ENCODE measurements around the gene CNTNAP2. TPM values are rescaled to one million over a fixed set of nuclear protein-coding genes. Genes with fewer than 3 reads are reported as not detected.

Gene CNTNAP2
- total and polyA plus RNA-seq, 2 experiments from 2014 or later = not detected

DNA sequence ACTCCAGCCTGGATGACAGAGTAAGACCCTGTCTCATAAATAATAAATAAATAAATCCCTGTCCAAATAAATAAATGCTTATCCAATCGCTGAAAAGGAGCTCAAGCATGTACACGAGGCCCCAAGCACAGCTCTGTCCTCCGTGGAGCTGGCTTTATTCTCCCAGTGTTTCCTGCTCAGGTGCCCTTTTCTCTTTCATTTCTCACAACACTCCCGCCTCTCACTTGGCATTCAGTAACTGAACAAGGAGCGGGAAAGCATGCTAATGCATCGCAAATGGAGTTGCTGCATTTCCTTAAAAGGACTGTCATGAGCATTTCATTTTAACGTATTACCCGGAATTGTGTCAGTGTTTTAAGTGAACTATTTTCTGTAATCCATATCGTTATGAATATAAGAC lies 2263.1 kb downstream of the CNTNAP2 start:
- no peaks in the 10 kb centered on the region for H4K20me1 ChIP-seq (ENCODE audit: insufficient read depth)
- DNase-seq = no peak
- H3F3A ChIP-seq (ENCODE audit: insufficient read depth) = no peaks in the 10 kb centered on the region
- no peaks in the 10 kb centered on the region for H3K4me1 ChIP-seq (ENCODE audit: insufficient read depth)
- WGBS, 2 experiments (ENCODE audit: low coverage in 1 of 2, low lambda C conversion rate in 2 of 2, missing lambda C conversion rate in 2 of 2) = 38 to 42% methylated on average over 9 of the region's 9 CpGs
- H3K36me3 ChIP-seq (ENCODE audit: low read depth) = no peaks in the 10 kb centered on the region
- H3K9me3 ChIP-seq (ENCODE audit: low read depth) = no peaks in the 10 kb centered on the region
- H3K79me2 ChIP-seq (ENCODE audit: insufficient read depth) = no peaks in the 10 kb centered on the region
- H3K27me3 ChIP-seq (replicated peaks; ENCODE audit: insufficient read depth) = no peaks in the 10 kb centered on the region
- no peak overlapping the region for H3K4me3 ChIP-seq
- no peak overlapping the region for H2AFZ ChIP-seq
- TF ChIP-seq EZH2phosphoT487 (IDR thresholded peaks at IDR 0.05; ENCODE audit: insufficient read depth, low read depth) = no peak
- no peak for TF ChIP-seq EZH2 (IDR thresholded peaks at IDR 0.05; ENCODE audit: insufficient read depth, poor library complexity, severe bottlenecking)
- H3K4me2 ChIP-seq (ENCODE audit: unreplicated experiment) = no peak overlapping the region
- H3K9me2 ChIP-seq (ENCODE audit: insufficient read depth) = no peaks in the 10 kb centered on the region
- no peak overlapping the region for H3K9ac ChIP-seq
- no peak overlapping the region for H3K27ac ChIP-seq
- in situ Hi-C loops (cut with MboI) = no loop called here

GRCh38 chr7:148380596-148381419 lies 2264.2 kb downstream of the CNTNAP2 start:
- Histone ChIP-seq H3K4me1 (ENCODE audit: insufficient read depth) (no peaks in the 10 kb centered on the region), H3K79me2 (ENCODE audit: insufficient read depth) (no peaks in the 10 kb centered on the region), H3K4me3 (no peak overlapping the region), H3K27ac (no peak overlapping the region), H3K9me3 (ENCODE audit: low read depth) (no peaks in the 10 kb centered on the region), H3F3A (ENCODE audit: insufficient read depth) (no peaks in the 10 kb centered on the region), H3K4me2 (ENCODE audit: unreplicated experiment) (no peak overlapping the region), H2AFZ (no peak overlapping the region), H3K36me3 (ENCODE audit: low read depth) (no peaks in the 10 kb centered on the region), H3K27me3 (replicated peaks; ENCODE audit: insufficient read depth) (no peaks in the 10 kb centered on the region), H3K9ac (no peak overlapping the region), H4K20me1 (ENCODE audit: insufficient read depth) (no peaks in the 10 kb centered on the region), H3K9me2 (ENCODE audit: insufficient read depth) (no peaks in the 10 kb centered on the region)
- WGBS, 2 experiments (ENCODE audit: low coverage in 1 of 2, low lambda C conversion rate in 2 of 2, missing lambda C conversion rate in 2 of 2) = 34 to 35% methylated on average over 13 of the region's 13 CpGs
- in situ Hi-C loops (cut with MboI) = no loop called here
- TF ChIP-seq EZH2phosphoT487 (IDR thresholded peaks at IDR 0.05; ENCODE audit: insufficient read depth, low read depth) (no peak), EZH2 (IDR thresholded peaks at IDR 0.05; ENCODE audit: insufficient read depth, poor library complexity, severe bottlenecking) (no peak)
- DNase-seq = no peak

DNA sequence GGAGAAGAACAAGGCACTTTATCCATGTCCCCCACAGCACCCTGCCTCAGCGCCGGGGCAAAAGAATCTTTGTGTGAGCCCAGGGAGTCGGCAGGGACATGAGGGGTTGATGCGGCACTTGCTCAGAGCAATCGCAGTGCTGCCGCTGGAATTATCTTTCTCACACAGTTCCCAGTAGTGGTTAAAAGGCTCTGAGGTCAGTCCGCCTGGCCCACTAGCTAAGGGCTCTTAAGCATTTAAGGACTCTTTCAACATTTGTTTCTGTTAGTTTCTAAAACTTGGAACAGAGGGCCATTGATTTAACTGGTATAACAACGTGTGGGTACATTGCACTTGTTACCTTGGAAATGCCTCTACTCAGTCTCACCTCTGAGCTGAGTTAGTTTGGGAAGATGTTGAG lies 2266.0 kb downstream of the CNTNAP2 start:
- 41 to 42% methylated on average over 8 of the region's 8 CpGs for WGBS, 2 experiments (ENCODE audit: low coverage in 1 of 2, low lambda C conversion rate in 2 of 2, missing lambda C conversion rate in 2 of 2)
- in situ Hi-C loops (cut with MboI) = no loop called here
- H3K36me3 ChIP-seq (ENCODE audit: low read depth) = no peaks in the 10 kb centered on the region
- no peak overlapping the region for H2AFZ ChIP-seq
- no peak overlapping the region for H3K4me3 ChIP-seq
- no peak overlapping the region for H3K9ac ChIP-seq
- TF ChIP-seq EZH2 (IDR thresholded peaks at IDR 0.05; ENCODE audit: insufficient read depth, poor library complexity, severe bottlenecking) (no peak), EZH2phosphoT487 (IDR thresholded peaks at IDR 0.05; ENCODE audit: insufficient read depth, low read depth) (no peak)
- H3K27me3 ChIP-seq (replicated peaks; ENCODE audit: insufficient read depth) = no peaks in the 10 kb centered on the region
- no peaks in the 10 kb centered on the region for H4K20me1 ChIP-seq (ENCODE audit: insufficient read depth)
- H3F3A ChIP-seq (ENCODE audit: insufficient read depth) = no peaks in the 10 kb centered on the region
- no peak overlapping the region for H3K4me2 ChIP-seq (ENCODE audit: unreplicated experiment)
- no peaks in the 10 kb centered on the region for H3K79me2 ChIP-seq (ENCODE audit: insufficient read depth)
- no peaks in the 10 kb centered on the region for H3K9me3 ChIP-seq (ENCODE audit: low read depth)
- H3K27ac ChIP-seq = no peak overlapping the region
- no peaks in the 10 kb centered on the region for H3K9me2 ChIP-seq (ENCODE audit: insufficient read depth)
- H3K4me1 ChIP-seq (ENCODE audit: insufficient read depth) = no peaks in the 10 kb centered on the region
- DNase-seq = no peak

DNA sequence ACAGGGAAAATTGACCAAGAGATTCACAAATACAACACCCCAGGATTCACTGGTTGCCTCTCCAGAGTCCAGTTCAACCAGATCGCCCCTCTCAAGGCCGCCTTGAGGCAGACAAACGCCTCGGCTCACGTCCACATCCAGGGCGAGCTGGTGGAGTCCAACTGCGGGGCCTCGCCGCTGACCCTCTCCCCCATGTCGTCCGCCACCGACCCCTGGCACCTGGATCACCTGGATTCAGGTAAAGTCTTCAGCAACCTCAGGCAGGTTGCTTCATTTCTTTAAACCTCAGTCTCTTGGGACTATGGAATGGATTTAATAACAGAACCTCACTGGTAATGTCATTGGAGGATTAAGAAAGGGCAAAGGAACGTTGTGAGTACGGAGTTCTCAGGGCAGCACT lies 2267.1 kb downstream of the CNTNAP2 start:
- no peak overlapping the region for H3K9ac ChIP-seq
- no peaks in the 10 kb centered on the region for H3K27me3 ChIP-seq (replicated peaks; ENCODE audit: insufficient read depth)
- no peak overlapping the region for H3K4me2 ChIP-seq (ENCODE audit: unreplicated experiment)
- H3K4me1 ChIP-seq (ENCODE audit: insufficient read depth) = no peaks in the 10 kb centered on the region
- no peaks in the 10 kb centered on the region for H4K20me1 ChIP-seq (ENCODE audit: insufficient read depth)
- 63 to 64% methylated on average over 14 of the region's 14 CpGs for WGBS, 2 experiments (ENCODE audit: low coverage in 1 of 2, low lambda C conversion rate in 2 of 2, missing lambda C conversion rate in 2 of 2)
- no peaks in the 10 kb centered on the region for H3K36me3 ChIP-seq (ENCODE audit: low read depth)
- TF ChIP-seq EZH2 (IDR thresholded peaks at IDR 0.05; ENCODE audit: insufficient read depth, poor library complexity, severe bottlenecking) (no peak), EZH2phosphoT487 (IDR thresholded peaks at IDR 0.05; ENCODE audit: insufficient read depth, low read depth) (no peak)
- no peaks in the 10 kb centered on the region for H3K9me2 ChIP-seq (ENCODE audit: insufficient read depth)
- H3K9me3 ChIP-seq (ENCODE audit: low read depth) = no peaks in the 10 kb centered on the region
- no peak overlapping the region for H3K4me3 ChIP-seq
- no peak overlapping the region for H2AFZ ChIP-seq
- H3K79me2 ChIP-seq (ENCODE audit: insufficient read depth) = no peaks in the 10 kb centered on the region
- no peak for DNase-seq
- in situ Hi-C loops (cut with MboI) = no loop called here
- H3K27ac ChIP-seq = no peak overlapping the region
- no peaks in the 10 kb centered on the region for H3F3A ChIP-seq (ENCODE audit: insufficient read depth)

Data from GM23248 (cell line).